GM21515 (cell line): ENCODE data around the gene IRF6.
"Not testable (repeated sequence)": the region's sequence is repeated elsewhere in the genome, so short reads cannot be mapped to it uniquely, and the experiment has no call there.

ENCODE experiments used
- ATAC-seq: cut with Tn5 transposase; IDR thresholded peaks from one replicate; pipeline ENCODE4 v1.9.1; 2021; ENCODE audit not compliant: unreplicated experiment

Gene IRF6

DNA sequence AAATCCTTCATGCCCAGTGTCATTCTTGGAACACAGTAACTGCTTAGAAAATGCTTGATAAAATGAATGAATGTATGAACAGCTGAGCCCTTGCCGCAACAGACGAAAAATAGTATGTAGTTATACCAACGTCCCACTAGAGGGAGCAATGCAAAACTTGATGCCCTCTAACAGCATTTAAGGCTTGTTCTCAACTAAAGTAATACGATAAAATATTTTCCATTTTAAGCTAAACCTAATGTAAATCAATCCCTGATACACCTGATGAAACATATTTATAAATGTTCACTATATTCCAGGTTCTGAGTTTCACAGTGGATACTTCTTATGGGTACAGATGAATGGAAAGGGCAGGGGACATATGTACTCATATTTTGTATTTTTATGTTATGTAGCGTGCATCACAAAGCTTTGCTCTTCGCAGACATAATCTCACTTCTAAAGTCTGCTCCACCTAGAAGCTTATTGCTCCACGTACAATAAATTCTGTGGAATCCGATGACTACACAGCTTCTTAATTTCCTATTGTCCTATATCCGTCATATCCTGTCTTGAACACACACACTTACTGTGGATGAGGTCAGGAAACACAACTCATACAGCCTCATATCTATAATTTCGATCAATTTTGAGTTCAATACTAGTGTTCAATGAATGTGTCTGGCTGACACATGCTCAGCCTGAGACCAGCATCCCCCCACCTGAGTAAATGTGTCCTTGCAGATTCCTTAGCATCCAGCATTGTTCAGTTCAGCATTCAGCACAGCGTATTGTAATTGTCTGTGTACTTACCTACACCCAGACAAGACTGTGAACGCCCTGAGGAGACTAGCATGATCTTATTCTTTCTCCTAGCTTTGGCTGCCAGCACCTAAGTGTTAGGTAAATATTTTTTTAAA, 17.4 kb upstream of the IRF6 start:
- ATAC-seq, result no peak

GRCh38 chr1:209822706-209823105, 16.8 kb upstream of the IRF6 start:
- no peak for ATAC-seq

DNA sequence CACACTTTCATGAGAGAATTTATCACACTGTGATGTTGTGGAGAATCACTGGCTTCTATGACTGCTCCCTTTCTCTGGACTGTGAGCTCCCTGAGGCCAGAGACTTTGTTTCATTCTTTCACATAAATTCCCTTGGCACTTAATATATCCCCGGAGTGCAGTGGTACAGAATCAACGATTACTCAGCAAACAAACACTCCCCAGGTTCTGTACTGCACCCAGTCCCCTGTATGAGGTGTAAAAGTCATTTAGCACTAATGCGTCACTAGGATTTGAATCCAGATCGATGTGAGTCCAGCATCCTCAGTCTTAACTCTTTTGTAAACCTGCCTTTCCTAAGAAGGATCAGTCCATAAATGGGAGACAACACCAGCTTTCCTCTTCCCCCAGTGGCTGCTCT, 15.0 kb upstream of the IRF6 start:
- ATAC-seq, result no peak

DNA sequence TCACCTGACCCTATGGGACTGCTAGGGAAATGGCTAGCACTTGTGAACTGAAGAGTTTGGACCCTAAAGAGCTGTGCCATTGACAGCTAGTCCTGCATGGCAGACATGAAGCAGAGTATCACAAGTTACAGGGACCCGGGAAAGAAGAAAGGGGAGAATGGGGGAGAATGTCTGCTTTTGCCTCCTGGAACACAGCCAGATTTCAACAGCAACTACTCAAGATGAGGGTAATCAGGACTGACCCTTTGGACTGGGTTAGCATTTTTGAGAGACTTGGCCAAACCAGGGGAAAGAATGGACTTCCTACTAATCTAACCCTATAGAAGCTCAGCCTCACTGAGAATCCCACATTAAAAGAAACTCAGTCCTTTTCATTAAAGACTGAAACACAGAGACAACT, 13.1 kb upstream of the IRF6 start:
- ATAC-seq, result no peak

DNA sequence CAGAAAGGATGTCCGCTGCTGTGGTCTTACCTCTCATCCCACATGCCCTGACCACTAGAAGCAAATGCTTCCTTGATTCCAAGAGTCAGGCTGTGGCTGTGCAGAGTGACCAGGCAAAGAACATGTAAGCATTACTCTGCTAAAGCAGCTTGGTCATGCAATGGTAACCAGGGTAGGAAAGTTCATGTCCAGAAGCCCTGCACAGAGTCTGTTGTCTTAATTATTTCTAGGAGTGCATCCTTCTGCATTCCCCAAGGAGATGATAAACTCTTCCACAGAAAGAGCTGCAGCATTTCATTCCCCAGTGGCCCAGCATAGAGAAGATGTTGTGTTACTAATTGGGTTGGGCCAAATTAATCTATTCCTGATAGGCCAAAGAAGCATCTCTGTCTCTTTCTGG, 11.7 kb upstream of the IRF6 start:
- ATAC-seq, result no peak

GRCh38 chr1:209816923-209817322, 11.0 kb upstream of the IRF6 start:
- no peak for ATAC-seq

- no peak for ATAC-seq
These were observed 10.0 kb upstream of the IRF6 start for GRCh38 chr1:209815931-209816341.

GRCh38 chr1:209815490-209815889, 9.5 kb upstream of the IRF6 start:
- no peak for ATAC-seq

GRCh38 chr1:209813902-209814301, 8.0 kb upstream of the IRF6 start:
- no peak for ATAC-seq

DNA sequence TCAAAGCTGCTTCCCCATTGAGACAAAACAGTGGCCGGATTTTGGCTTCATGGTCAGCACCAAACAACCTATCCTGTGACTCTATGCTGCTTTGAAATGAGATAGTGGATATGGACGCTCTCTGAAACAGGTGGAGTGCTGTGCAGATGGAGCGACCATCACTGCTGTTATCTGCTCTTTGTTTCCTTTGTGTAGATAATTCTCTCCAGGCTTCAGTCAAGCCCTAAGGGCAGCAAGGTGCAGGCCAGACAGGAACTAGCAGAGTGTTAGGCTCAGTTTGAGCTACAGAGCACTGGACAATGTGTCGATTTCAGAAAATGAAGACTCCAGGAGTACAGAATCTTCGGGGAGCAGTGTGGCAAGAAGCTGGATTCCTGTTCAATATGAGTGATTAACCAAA, 4.8 kb upstream of the IRF6 start:
- no peak for ATAC-seq

DNA sequence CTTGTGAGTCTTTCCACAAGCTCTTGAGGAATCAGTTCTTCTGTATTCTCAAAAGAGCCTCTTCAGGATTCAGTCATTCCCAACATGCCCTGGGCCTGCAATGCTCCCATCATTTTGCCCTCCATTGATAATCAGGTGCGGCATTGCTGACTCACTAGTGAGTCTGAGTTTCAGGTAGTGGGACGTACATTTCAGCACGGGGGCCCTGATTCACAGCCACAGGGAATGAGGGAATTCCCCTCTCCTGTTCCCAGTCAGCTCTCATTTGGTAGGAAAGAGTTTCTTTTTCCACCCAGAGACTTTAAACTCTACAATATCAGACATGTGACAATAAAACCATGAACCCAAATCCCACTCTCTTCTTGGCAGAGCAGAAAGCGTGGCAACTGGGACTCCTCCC, 3.7 kb upstream of the IRF6 start:
- no peak for ATAC-seq

DNA sequence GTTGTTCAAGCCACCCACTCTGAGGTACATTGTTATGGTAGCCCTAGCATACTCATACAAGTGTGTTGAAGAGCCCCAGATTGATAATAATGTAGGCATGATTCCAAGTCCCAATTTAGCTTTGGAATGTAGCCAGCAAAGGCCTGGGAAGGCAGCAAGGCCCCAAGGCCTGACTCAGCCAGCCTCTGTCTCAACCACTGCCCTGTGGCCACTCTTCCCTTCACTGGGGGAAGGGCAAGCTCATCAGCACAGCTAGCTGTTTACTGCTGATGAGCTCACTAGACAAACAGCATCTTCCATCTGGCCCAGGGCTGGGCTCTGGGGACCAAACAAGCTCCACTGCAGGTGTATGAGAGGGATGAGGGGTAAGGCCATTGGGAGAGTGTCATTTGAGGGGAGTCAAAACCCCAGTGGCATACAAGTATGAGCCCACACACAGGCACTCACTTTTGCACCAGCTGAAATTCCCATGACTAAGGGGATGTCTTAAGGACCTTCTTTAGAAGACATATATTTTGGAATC, 2.2 kb upstream of the IRF6 start:
- no peak for ATAC-seq

- no peak for ATAC-seq
These were observed 1.6 kb upstream of the IRF6 start for GRCh38 chr1:209807509-209807908.

GRCh38 chr1:209805341-209805781, 581 bp downstream of the IRF6 start:
- ATAC-seq, result no peak

- no peak for ATAC-seq
These were observed 2.4 kb downstream of the IRF6 start for GRCh38 chr1:209803568-209803967.

DNA sequence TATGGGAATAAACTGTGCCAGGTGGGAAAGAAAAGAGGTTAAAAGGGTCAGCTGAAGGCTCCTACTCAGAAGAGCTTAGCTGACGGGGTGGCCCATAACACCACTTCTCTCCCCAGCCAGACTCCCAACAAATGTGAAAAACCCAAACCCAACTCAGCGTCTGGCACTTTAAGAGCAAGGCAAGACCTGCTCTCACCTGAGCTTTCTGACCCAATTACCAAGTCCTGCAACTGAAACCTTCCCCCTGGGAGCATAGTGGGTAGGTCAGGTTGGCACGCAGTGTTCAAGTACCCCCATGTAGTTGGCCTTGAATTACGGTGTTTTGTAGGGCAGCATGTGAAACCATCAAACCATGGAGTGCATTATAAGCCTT, 3.2 kb downstream of the IRF6 start:
- no peak for ATAC-seq

DNA sequence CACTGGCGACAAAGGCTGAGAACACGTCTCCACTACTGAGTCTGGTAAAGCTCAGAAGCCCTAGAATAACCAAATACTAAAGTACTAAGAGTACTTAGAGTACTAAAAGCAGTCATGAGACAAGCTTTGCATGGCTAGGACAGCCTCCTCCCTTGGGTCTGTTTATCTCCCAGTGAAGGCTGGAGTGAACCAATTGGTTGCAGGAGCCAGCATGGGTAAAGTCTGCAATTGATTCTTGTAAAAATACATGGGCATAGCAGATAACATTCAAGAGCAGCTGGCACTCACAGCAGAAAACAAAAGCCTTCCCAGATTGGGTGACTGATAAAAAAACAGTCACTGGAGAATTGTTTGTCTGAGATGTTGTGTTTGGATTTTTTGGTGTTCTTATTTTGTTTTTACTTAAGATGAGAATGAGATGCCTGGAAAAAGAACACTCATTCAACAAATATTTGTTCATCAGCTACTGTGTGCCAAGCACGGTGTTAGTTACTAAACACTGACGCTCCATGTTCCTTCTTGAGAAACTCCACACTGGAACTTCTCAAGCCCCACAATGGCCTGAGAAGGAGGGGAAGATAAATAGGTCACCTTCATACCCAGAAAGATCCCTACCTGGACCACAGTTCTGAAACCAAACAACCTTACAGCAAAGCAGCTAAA, 3.7 kb downstream of the IRF6 start:
- ATAC-seq, result no peak

DNA sequence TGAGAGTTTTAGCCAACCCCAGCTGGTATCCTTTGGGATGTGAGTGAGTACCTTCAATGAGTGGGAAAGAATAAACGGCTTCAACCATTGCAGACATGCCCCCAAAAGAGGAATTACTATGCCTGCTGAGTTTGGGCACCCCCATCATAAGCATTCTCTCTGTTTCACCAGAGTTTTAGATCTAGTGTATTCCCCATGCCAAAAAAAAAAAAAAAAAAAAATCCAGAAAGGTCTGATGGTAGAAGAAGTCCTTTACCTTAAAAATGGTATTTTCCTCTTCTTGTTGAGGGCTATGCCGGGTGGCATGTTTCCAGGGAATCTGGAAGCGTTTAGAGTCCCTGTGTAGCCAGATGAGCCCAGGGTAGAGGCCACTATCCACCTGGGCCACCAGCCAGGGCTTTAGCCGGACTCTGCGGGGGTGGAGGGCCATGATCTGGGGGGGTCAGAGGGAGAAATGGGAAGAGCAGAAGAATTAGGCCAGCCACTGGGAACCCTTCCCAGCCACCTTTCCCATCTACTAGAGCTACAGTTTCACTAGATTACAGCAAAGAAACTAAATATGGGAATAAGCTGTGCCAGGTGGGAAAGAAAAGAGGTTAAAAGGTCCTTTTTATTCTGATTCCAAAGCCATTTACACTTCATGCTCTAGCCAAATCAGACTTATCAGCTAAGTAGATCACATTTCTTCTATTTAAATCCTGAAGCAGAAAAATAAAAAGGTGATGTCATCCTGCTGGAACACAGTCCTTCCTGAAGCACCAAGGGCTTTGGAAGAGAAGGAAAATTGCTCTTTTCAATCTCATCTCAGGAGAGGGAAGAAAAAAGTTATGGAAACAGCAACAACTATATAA, 4.7 kb downstream of the IRF6 start:
- ATAC-seq, result no peak

DNA sequence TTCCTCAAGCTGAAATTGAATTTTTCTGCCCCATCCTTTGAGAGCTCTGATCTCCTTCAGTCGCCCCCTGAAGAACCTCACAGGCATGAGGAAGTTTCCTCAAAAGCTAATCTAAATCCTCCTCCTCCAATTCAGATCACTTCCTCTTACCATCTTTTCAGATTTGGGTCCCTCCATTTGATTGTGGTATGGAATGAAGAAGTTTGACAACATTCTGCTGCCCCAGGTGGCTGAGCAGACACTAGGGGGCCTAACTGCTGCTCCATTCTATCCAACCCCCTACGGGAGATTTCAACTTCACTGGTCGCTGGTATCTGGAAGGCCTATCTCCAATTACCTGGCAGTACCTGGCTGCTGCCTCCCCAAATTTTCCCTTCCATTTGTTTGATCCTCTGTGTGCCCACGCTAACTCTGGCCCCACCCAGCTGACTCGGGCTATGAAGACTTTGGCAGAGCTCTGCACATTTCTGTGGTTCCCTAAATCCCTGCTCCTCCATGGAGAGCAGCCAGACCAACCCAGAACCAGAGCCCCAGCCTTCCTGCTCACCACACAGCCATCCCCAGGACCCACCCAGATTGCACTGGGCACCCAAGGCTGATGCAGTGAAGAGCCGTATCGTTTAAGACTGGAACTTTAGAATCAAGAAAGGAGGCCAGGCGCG, 7.8 kb downstream of the IRF6 start:
- ATAC-seq, result no peak

DNA sequence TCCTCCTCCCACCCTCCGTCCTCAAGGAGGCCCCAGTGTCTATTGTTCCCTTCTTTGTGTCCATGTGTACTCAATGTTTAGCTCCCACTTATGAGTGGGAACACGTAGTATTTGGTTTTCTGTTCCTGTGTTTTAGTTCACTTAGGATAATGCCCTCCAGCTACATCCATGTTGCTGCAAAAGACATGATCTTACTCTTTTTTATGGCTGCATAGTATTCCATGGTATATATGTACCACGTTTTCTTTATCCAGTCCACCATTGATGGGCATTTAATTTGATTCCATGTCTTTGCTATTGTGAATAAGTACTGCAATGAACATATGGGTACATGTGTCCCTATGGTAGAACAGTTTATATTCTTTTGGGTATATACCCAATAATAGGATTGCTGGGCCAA, 12.2 kb downstream of the IRF6 start:
- not testable (repeated sequence) for ATAC-seq

DNA sequence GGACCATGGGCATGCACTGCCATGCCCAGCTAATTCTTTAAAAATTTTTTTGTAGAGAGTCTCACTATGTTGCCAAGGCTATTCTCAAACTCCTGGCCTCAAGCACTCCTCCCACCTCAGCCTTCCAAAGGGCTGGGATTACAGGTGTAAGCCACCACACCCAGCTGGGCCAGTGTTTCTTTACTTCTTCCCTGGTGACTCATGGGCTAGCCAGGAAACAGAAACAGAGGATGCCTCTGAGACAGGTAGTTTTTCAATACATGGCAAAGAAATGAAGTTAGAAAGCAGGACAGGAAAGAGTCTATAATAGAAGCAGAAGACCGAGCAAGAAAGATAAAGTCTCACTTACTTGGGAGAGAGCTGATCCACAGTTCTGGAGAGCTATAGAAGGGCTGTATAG, 14.0 kb downstream of the IRF6 start:
- no peak for ATAC-seq
